IMR-90 (cell line): ENCODE data around the gene ADAMTS14.

ENCODE experiments used
- BHLHE40 ChIP-seq: fragments of 150-350 bp; IDR thresholded peaks from 2 replicates; pipeline ENCODE4 v1.6.1; 2016; ENCODE audit warnings: mild to moderate bottlenecking, low read depth, low read length
- CEBPB ChIP-seq: IDR thresholded peaks from 2 replicates; pipeline ENCODE4 v1.6.1; 2012; ENCODE audit warnings: low read depth, low read length, improper control_type of control experiment
- CHD1 ChIP-seq: IDR thresholded peaks from 2 replicates; pipeline ENCODE4 v1.6.1; 2012; ENCODE audit warnings: low read depth, low read length, improper control_type of control experiment
- FOS ChIP-seq: fragments of 150-350 bp; IDR thresholded peaks from 2 replicates; pipeline ENCODE4 v1.6.1; 2016; ENCODE audit warnings: low read depth, low read length
- MAZ ChIP-seq: IDR thresholded peaks from 2 replicates; pipeline ENCODE4 v1.6.1; 2012; ENCODE audit warnings: low read depth, mild to moderate bottlenecking, low read length, improper control_type of control experiment, moderate library complexity, borderline replicate concordance
- MXI1 ChIP-seq: IDR thresholded peaks from 2 replicates; pipeline ENCODE4 v1.6.1; 2012; ENCODE audit warnings: low read depth, mild to moderate bottlenecking, low read length, moderate library complexity, borderline replicate concordance
- POLR2A ChIP-seq: IDR thresholded peaks from 2 replicates; pipeline ENCODE4 v1.6.1; 2012; ENCODE audit warnings: mild to moderate bottlenecking, low read depth, low read length
- RAD21 ChIP-seq: IDR thresholded peaks from 2 replicates; pipeline ENCODE4 v1.6.1; 2012; ENCODE audit warnings: low read length, improper control_type of control experiment
- RCOR1 ChIP-seq: IDR thresholded peaks from 2 replicates; pipeline ENCODE4 v1.6.1; 2012; ENCODE audit warnings: mild to moderate bottlenecking, low read length, improper control_type of control experiment; ENCODE audit not compliant: insufficient replicate concordance
- RFX5 ChIP-seq: IDR thresholded peaks from 2 replicates; pipeline ENCODE4 v1.8.0; 2012; ENCODE audit warnings: low read depth, mild to moderate bottlenecking, low read length, moderate library complexity
- SMC3 ChIP-seq: fragments of 150-350 bp; IDR thresholded peaks from 2 replicates; pipeline ENCODE4 v1.6.1; 2016; ENCODE audit warnings: low read depth, mild to moderate bottlenecking, antibody characterized with exemption, low read length, moderate library complexity
- USF2 ChIP-seq: fragments of 150-350 bp; IDR thresholded peaks from 2 replicates; pipeline ENCODE4 v1.6.1; 2017; ENCODE audit warnings: mild to moderate bottlenecking, antibody characterized with exemption, low read length, low read depth
- TF ChIP-seq, protein P1 (sequence below): conservative IDR thresholded peaks from 2 replicates; pipeline ENCODE4 v1.5.1; 2012; ENCODE audit warnings: mild to moderate bottlenecking, low read depth, low read length, improper control_type of control experiment

GRCh38 chr10:70699063-70699658 lies 26.9 kb downstream of the ADAMTS14 start:
- TF ChIP-seq SMC3, result no peak
- no peak for TF ChIP-seq POLR2A
- TF ChIP-seq, protein P1, sequence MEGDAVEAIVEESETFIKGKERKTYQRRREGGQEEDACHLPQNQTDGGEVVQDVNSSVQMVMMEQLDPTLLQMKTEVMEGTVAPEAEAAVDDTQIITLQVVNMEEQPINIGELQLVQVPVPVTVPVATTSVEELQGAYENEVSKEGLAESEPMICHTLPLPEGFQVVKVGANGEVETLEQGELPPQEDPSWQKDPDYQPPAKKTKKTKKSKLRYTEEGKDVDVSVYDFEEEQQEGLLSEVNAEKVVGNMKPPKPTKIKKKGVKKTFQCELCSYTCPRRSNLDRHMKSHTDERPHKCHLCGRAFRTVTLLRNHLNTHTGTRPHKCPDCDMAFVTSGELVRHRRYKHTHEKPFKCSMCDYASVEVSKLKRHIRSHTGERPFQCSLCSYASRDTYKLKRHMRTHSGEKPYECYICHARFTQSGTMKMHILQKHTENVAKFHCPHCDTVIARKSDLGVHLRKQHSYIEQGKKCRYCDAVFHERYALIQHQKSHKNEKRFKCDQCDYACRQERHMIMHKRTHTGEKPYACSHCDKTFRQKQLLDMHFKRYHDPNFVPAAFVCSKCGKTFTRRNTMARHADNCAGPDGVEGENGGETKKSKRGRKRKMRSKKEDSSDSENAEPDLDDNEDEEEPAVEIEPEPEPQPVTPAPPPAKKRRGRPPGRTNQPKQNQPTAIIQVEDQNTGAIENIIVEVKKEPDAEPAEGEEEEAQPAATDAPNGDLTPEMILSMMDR, result no peak
- no peak for TF ChIP-seq FOS
- TF ChIP-seq MXI1, result no peak
- TF ChIP-seq RCOR1, result no peak
- TF ChIP-seq USF2, result no peak
- no peak for TF ChIP-seq RFX5
- no peak for TF ChIP-seq RAD21
- no peak for TF ChIP-seq CEBPB
- TF ChIP-seq BHLHE40, result no peak
- TF ChIP-seq MAZ, result no peak
- TF ChIP-seq CHD1, result no peak
